Measurements from ENCODE around the gene FITM1.

The FITM1 gene

GRCh38 chr14:24115422-24116127 is 14.9 kb upstream of the FITM1 start:
- CTCF ChIA-PET = interaction anchor here (1.1 to 6.8 kb wide), 15 partner anchors 8 to 188 kb away, joined by 3 to 58 read pairs (median 9); partner anchors contain the start of genes DHRS4, EMC9, FITM1 and IRF9
- DNase-seq (ENCODE audit: extremely low spot score) = no peak
- POLR2A ChIA-PET = interaction anchor here (0.7 to 3.1 kb wide), 12 partner anchors 9 to 171 kb away, joined by 3 to 29 read pairs (median 10); partner anchors contain the start of genes EMC9, IRF9, PCK2 and PSME1
- TF ChIP-seq, protein P1, sequence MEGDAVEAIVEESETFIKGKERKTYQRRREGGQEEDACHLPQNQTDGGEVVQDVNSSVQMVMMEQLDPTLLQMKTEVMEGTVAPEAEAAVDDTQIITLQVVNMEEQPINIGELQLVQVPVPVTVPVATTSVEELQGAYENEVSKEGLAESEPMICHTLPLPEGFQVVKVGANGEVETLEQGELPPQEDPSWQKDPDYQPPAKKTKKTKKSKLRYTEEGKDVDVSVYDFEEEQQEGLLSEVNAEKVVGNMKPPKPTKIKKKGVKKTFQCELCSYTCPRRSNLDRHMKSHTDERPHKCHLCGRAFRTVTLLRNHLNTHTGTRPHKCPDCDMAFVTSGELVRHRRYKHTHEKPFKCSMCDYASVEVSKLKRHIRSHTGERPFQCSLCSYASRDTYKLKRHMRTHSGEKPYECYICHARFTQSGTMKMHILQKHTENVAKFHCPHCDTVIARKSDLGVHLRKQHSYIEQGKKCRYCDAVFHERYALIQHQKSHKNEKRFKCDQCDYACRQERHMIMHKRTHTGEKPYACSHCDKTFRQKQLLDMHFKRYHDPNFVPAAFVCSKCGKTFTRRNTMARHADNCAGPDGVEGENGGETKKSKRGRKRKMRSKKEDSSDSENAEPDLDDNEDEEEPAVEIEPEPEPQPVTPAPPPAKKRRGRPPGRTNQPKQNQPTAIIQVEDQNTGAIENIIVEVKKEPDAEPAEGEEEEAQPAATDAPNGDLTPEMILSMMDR (IDR thresholded peaks at IDR 0.05; ENCODE audit: control extremely low read depth, extremely low read depth, low read depth, missing control alignments) = no peak

- POLR2A ChIA-PET = interaction anchor here (1.2 to 3.1 kb wide), 3 partner anchors 20 to 45 kb away, joined by 3 to 28 read pairs (median 7); partner anchors contain the start of genes EMC9, IRF9 and PSME1
- TF ChIP-seq, protein P1 (IDR thresholded peaks at IDR 0.05; ENCODE audit: control extremely low read depth, extremely low read depth, low read depth, missing control alignments) = no peak
- no peak for DNase-seq (ENCODE audit: extremely low spot score)
- CTCF ChIA-PET = interaction anchor here (1.0 to 6.8 kb wide), 11 partner anchors 9 to 62 kb away, joined by 3 to 58 read pairs (median 18); partner anchors contain the start of genes EMC9, FITM1, IRF9 and PCK2
Observed at GRCh38 chr14:24116128-24116814, 14.2 kb upstream of the FITM1 start.

DNA sequence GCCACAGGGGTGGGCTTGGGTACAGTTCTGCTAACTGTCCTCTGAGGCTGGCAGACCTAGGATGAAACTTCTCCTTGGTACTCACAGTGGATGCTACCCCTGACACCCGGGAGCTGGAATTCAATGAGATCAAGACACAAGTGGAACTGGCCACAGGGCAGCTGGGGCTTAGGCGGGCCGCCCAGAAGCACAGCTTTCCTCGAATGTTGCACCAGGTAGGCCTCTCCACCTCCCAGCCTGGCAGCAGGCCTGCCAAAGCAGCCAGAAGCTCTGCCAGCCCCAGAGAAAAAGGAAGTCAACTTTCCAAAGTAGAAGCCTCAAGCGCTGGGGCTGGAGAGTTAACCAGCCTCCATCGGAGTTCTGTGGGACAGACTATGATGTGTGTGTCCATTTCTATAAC is 13.3 kb upstream of the FITM1 start:
- ChIA-PET POLR2A (interaction anchor here (0.7 to 2.0 kb wide), 3 partner anchors 24 to 44 kb away, joined by 3 to 7 read pairs (median 3); partner anchors contain the start of genes EMC9, IRF9 and RNF31), CTCF (interaction anchor here (0.9 to 6.8 kb wide), 9 partner anchors 9 to 59 kb away, joined by 3 to 58 read pairs (median 18); partner anchors contain the start of genes EMC9, FITM1, IRF9 and PCK2)
- TF ChIP-seq, protein P1 (IDR thresholded peaks at IDR 0.05; ENCODE audit: control extremely low read depth, extremely low read depth, low read depth, missing control alignments) = no peak
- DNase-seq (ENCODE audit: extremely low spot score) = no peak

GRCh38 chr14:24119691-24120090 is 10.8 kb upstream of the FITM1 start:
- no peak for DNase-seq (ENCODE audit: extremely low spot score)
- CTCF ChIA-PET = interaction anchor here (1.0 to 6.8 kb wide), 5 partner anchors 10 to 63 kb away, joined by 3 to 58 read pairs (median 6); partner anchors contain the start of genes EMC9, FITM1 and PSME1
- POLR2A ChIA-PET = no interaction called here
- TF ChIP-seq, protein P1 (IDR thresholded peaks at IDR 0.05; ENCODE audit: control extremely low read depth, extremely low read depth, low read depth, missing control alignments) = no peak

DNA sequence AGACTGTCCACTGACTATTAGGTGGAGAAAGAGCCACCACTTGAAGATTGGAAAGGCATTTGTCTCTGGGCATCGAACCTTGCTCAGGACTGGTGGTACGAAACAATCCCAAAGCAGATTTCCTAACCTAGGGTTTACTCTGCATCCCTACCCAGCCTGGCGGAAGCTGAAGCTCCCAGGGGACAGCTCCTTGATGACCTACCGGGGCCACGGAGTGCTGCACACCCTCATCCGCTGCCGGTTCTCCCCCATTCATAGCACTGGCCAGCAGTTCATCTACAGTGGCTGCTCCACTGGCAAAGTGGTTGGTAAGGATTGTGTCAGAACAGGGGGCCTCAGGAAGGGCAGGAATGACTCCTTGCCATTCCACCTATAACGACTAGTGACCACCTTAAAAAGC is 9.2 kb upstream of the FITM1 start:
- TF ChIP-seq, protein P1 (IDR thresholded peaks at IDR 0.05; ENCODE audit: control extremely low read depth, extremely low read depth, low read depth, missing control alignments) = no peak
- POLR2A ChIA-PET = interaction anchor here (0.6 kb wide), 1 partner anchor 15 kb away, joined by 3 read pairs; the partner anchor contains the start of gene PSME1
- CTCF ChIA-PET = no interaction called here
- no peak for DNase-seq (ENCODE audit: extremely low spot score)

DNA sequence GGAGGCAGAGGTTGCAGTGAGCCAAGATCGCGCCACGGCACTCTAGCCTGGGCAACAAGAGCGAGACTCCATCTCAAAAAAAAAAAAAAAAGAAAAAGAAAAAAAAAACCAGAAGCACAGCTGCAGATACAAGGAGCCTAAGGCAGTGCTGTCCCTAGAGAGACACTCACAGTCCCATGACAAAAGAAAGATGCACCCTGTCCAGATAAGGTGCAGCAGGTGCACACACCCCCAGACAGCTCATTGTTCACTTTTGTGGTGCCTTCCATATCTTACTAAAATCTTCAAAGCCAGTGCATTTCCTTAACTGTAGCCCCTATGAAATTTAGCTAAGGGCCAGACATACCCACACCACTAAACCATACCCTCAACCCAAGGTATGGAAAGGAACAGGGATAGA is 8.0 kb upstream of the FITM1 start:
- TF ChIP-seq, protein P1 (IDR thresholded peaks at IDR 0.05; ENCODE audit: control extremely low read depth, extremely low read depth, low read depth, missing control alignments) = no peak
- CTCF ChIA-PET = interaction anchor here (1.6 to 6.5 kb wide), 2 partner anchors 13 to 15 kb away, joined by 3 to 38 read pairs; no protein-coding TSS in a partner anchor
- DNase-seq (ENCODE audit: extremely low spot score) = no peak
- POLR2A ChIA-PET = no interaction called here
